ENCODE data around the gene NTM.

- TF ChIP-seq CTCF (conservative IDR thresholded peaks at IDR 0.05) (no peak), ZFX (IDR thresholded peaks at IDR 0.05) (no peak)
Measured at GRCh38 chr11:131945706-131946105, 575.3 kb downstream of the NTM start.

Data from C4-2B (cell line).